SJCRH30 (cell line): ENCODE data around the gene ABRAXAS1. TPM values are rescaled to one million over a fixed set of nuclear protein-coding genes. Genes with fewer than 3 reads are reported as not detected.
A peak's percentile ranks its signal among the peaks of the same experiment; 100 is the strongest.

Experiments
- DNase-seq, 2 experiments: peaks; one replicate each; pipeline ENCODE4 v3.0.0-alpha.2; 2015 to 2020
- H3K27ac ChIP-seq: fragments of 250-450 bp; sonication (Bioruptor Pico); 2 replicates; pipeline ENCODE4 v1.5.1; 2020; ENCODE audit warnings: mild to moderate bottlenecking, moderate library complexity
- H3K27me3 ChIP-seq: fragments of 250-450 bp; sonication (Bioruptor Pico); 2 replicates; pipeline ENCODE4 v1.5.1; 2020; ENCODE audit warnings: mild to moderate bottlenecking, moderate library complexity
- H3K36me3 ChIP-seq: fragments of 250-450 bp; sonication (Bioruptor Pico); 2 replicates; pipeline ENCODE4 v1.5.1; 2020; ENCODE audit warnings: mild to moderate bottlenecking, moderate library complexity
- H3K4me1 ChIP-seq: fragments of 250-450 bp; sonication (Bioruptor Pico); 2 replicates; pipeline ENCODE4 v1.5.1; 2020; ENCODE audit warnings: mild to moderate bottlenecking, moderate library complexity
- H3K4me3 ChIP-seq: fragments of 250-450 bp; sonication (Bioruptor Pico); 2 replicates; pipeline ENCODE4 v1.5.1; 2020; ENCODE audit warnings: mild to moderate bottlenecking, moderate library complexity
- H3K9me3 ChIP-seq: fragments of 250-450 bp; sonication (Bioruptor Pico); replicated peaks from 2 replicates; pipeline ENCODE4 v1.5.1; 2020; ENCODE audit warnings: mild to moderate bottlenecking, moderate library complexity
- total RNA-seq: library from RNA; depleted of rRNA; stranded (reverse); fragments of >200 nt; shearing (Covaris generic); gene quantifications from 2 replicates; pipeline ENCODE4 v1.2.3, GENCODE V29; 2014

Gene ABRAXAS1
- total RNA-seq, 1 experiment from 2014 or later = 35.2 TPM

- Histone ChIP-seq H3K27ac (no peak overlapping the region), H3K27me3 (no peaks in the 10 kb centered on the region), H3K36me3 (no peaks in the 10 kb centered on the region), H3K4me1 (no peaks in the 10 kb centered on the region; the same call in 1 of the 2 replicates), H3K4me3 (no peak overlapping the region), H3K9me3 (no peaks in the 10 kb centered on the region)
- no peak for DNase-seq
These were observed 1.7 kb upstream of the ABRAXAS1 start for GRCh38 chr4:83486457-83487129.

- Histone ChIP-seq H3K9me3 (no peaks in the 10 kb centered on the region), H3K4me1 (no peaks in the 10 kb centered on the region), H3K36me3 (peaks cover 7% of the 10 kb centered on the region), H3K4me3 (no peak overlapping the region), H3K27me3 (no peaks in the 10 kb centered on the region), H3K27ac (no peak overlapping the region)
- no peak for DNase-seq
These were observed 10.9 kb downstream of the ABRAXAS1 start for GRCh38 chr4:83473966-83474365.

GRCh38 chr4:83473423-83473822 is 11.5 kb downstream of the ABRAXAS1 start:
- DNase-seq = no peak
- no peak overlapping the region for H3K27ac ChIP-seq
- no peaks in the 10 kb centered on the region for H3K4me1 ChIP-seq
- no peak overlapping the region for H3K4me3 ChIP-seq
- H3K9me3 ChIP-seq = no peaks in the 10 kb centered on the region
- peaks cover 4% of the 10 kb centered on the region for H3K36me3 ChIP-seq
- no peaks in the 10 kb centered on the region for H3K27me3 ChIP-seq

GRCh38 chr4:83456184-83456501 is 28.8 kb downstream of the ABRAXAS1 start:
- Histone ChIP-seq H3K36me3 (peaks cover 48% of the 10 kb centered on the region), H3K9me3 (no peaks in the 10 kb centered on the region), H3K27ac (peak overlapping the region; percentile 87), H3K4me3 (peak overlapping the region; percentile 78), H3K27me3 (no peaks in the 10 kb centered on the region), H3K4me1 (peaks cover 8% of the 10 kb centered on the region; the same call in 1 of the 2 replicates)
- no peak for DNase-seq

- DNase-seq = peak; percentile 99 to 100
- Histone ChIP-seq H3K9me3 (no peaks in the 10 kb centered on the region), H3K27me3 (no peaks in the 10 kb centered on the region), H3K36me3 (peaks cover 43% of the 10 kb centered on the region), H3K27ac (peak within 1 kb of the TSS; percentile 87), H3K4me1 (peaks cover 8% of the 10 kb centered on the region; the same call in 1 of the 2 replicates), H3K4me3 (peak within 1 kb of the TSS; percentile 78)
These were observed 29.4 kb downstream of the ABRAXAS1 start, which contains the start of the genes HELQ and MRPS18C for GRCh38 chr4:83455281-83456183. TSS of gene HELQ (minus strand) at chr4:83455823. CDS start at chr4:83455693, 130 bp downstream. TSS of gene MRPS18C (plus strand) at chr4:83456058. CDS start at chr4:83456078, 20 bp downstream.

- peaks cover 8% of the 10 kb centered on the region; the same call in 1 of the 2 replicates for H3K4me1 ChIP-seq
- H3K36me3 ChIP-seq = peaks cover 37% of the 10 kb centered on the region
- peak overlapping the region; percentile 87 for H3K27ac ChIP-seq
- no peaks in the 10 kb centered on the region for H3K27me3 ChIP-seq
- H3K4me3 ChIP-seq = peak overlapping the region; percentile 78
- peak in 1 of 2 experiments; percentile 22 for DNase-seq
- H3K9me3 ChIP-seq = no peaks in the 10 kb centered on the region
These were observed 30.2 kb downstream of the ABRAXAS1 start for GRCh38 chr4:83454686-83455085.

GRCh38 chr4:83449009-83449408 is 35.9 kb downstream of the ABRAXAS1 start:
- no peaks in the 10 kb centered on the region for H3K9me3 ChIP-seq
- H3K27ac ChIP-seq = no peak overlapping the region
- H3K4me3 ChIP-seq = no peak overlapping the region
- no peak for DNase-seq
- H3K4me1 ChIP-seq = no peaks in the 10 kb centered on the region
- no peaks in the 10 kb centered on the region for H3K27me3 ChIP-seq
- peaks cover 22% of the 10 kb centered on the region for H3K36me3 ChIP-seq

GRCh38 chr4:83440899-83441298 is 44.0 kb downstream of the ABRAXAS1 start:
- Histone ChIP-seq H3K27ac (no peak overlapping the region), H3K4me3 (no peak overlapping the region), H3K27me3 (no peaks in the 10 kb centered on the region), H3K9me3 (no peaks in the 10 kb centered on the region), H3K36me3 (peaks cover 36% of the 10 kb centered on the region), H3K4me1 (no peaks in the 10 kb centered on the region)
- no peak for DNase-seq

- no peak overlapping the region for H3K4me3 ChIP-seq
- peaks cover 36% of the 10 kb centered on the region for H3K36me3 ChIP-seq
- H3K27me3 ChIP-seq = no peaks in the 10 kb centered on the region
- no peak overlapping the region for H3K27ac ChIP-seq
- DNase-seq = no peak
- no peaks in the 10 kb centered on the region for H3K9me3 ChIP-seq
- no peaks in the 10 kb centered on the region for H3K4me1 ChIP-seq
These were observed 44.6 kb downstream of the ABRAXAS1 start for GRCh38 chr4:83440148-83440814.

GRCh38 chr4:83438719-83439118 is 46.2 kb downstream of the ABRAXAS1 start:
- Histone ChIP-seq H3K4me1 (no peaks in the 10 kb centered on the region), H3K4me3 (no peak overlapping the region), H3K27ac (no peak overlapping the region), H3K27me3 (no peaks in the 10 kb centered on the region), H3K9me3 (no peaks in the 10 kb centered on the region), H3K36me3 (peaks cover 34% of the 10 kb centered on the region)
- DNase-seq = no peak

GRCh38 chr4:83436680-83437079 is 48.2 kb downstream of the ABRAXAS1 start:
- no peak overlapping the region for H3K27ac ChIP-seq
- H3K36me3 ChIP-seq = peaks cover 34% of the 10 kb centered on the region
- no peak overlapping the region for H3K4me3 ChIP-seq
- no peaks in the 10 kb centered on the region for H3K27me3 ChIP-seq
- H3K9me3 ChIP-seq = no peaks in the 10 kb centered on the region
- H3K4me1 ChIP-seq = no peaks in the 10 kb centered on the region
- no peak for DNase-seq

- H3K9me3 ChIP-seq = 0 out of 2 replicates have a peak, but pooled peaks cover 2% of the 10 kb centered on the region
- peaks cover 46% of the 10 kb centered on the region for H3K36me3 ChIP-seq
- H3K4me1 ChIP-seq = no peaks in the 10 kb centered on the region
- H3K27ac ChIP-seq = no peak overlapping the region
- no peak for DNase-seq
- H3K4me3 ChIP-seq = no peak overlapping the region
- H3K27me3 ChIP-seq = no peaks in the 10 kb centered on the region
These were observed 53.7 kb downstream of the ABRAXAS1 start for GRCh38 chr4:83431200-83431599.

- Histone ChIP-seq H3K9me3 (no peaks in the 10 kb centered on the region), H3K4me1 (no peaks in the 10 kb centered on the region), H3K27me3 (no peaks in the 10 kb centered on the region), H3K27ac (no peak overlapping the region), H3K4me3 (no peak overlapping the region), H3K36me3 (peaks cover 53% of the 10 kb centered on the region)
- no peak for DNase-seq
These were observed 66.7 kb downstream of the ABRAXAS1 start for GRCh38 chr4:83418211-83418610.

GRCh38 chr4:83417566-83417965 is 67.3 kb downstream of the ABRAXAS1 start:
- no peaks in the 10 kb centered on the region for H3K4me1 ChIP-seq
- peaks cover 55% of the 10 kb centered on the region for H3K36me3 ChIP-seq
- no peak for DNase-seq
- no peak overlapping the region for H3K4me3 ChIP-seq
- H3K27ac ChIP-seq = no peak overlapping the region
- no peaks in the 10 kb centered on the region for H3K9me3 ChIP-seq
- H3K27me3 ChIP-seq = no peaks in the 10 kb centered on the region

- DNase-seq = no peak
- H3K9me3 ChIP-seq = no peaks in the 10 kb centered on the region
- peaks cover 44% of the 10 kb centered on the region for H3K36me3 ChIP-seq
- no peak overlapping the region for H3K4me3 ChIP-seq
- H3K27ac ChIP-seq = no peak overlapping the region
- no peaks in the 10 kb centered on the region for H3K27me3 ChIP-seq
- H3K4me1 ChIP-seq = no peaks in the 10 kb centered on the region
These were observed 71.2 kb downstream of the ABRAXAS1 start for GRCh38 chr4:83413676-83414075.
